ENCODE measurements around the gene LIM2. TPM values are rescaled to one million over a fixed set of nuclear protein-coding genes. Genes with fewer than 3 reads are reported as not detected.
A peak's percentile ranks its signal among the peaks of the same experiment; 100 is the strongest.

The LIM2 gene
- total and polyA plus RNA-seq, 9 of the 15 experiments (the other 6 are each of a cell fraction or from before 2014, with no cell fraction given) = 0.07 to 0.45 (median 0.18) TPM; not detected in 4

- no peak for TF ChIP-seq PCBP1 (IDR thresholded peaks at IDR 0.05; ENCODE audit: low read depth, low read length, poor library complexity, severe bottlenecking)
Observed at GRCh38 chr19:51365965-51366388, 21.8 kb downstream of the LIM2 start, which contains the start of gene ETFB (continued).

- Histone ChIP-seq H4K20me1 (replicated peaks; ENCODE audit: control insufficient read depth, insufficient read depth, low read length) (no peaks in the 10 kb centered on the region), H3K9me3 (replicated peaks; ENCODE audit: control insufficient read depth, insufficient read depth, low read depth, low read length) (no peaks in the 10 kb centered on the region), H3K9ac (ENCODE audit: insufficient read depth in 1 of 2, low read depth in 2 of 2, low read length in 2 of 2) (peak overlapping the region; percentile 96), H3K27ac (ENCODE audit: extremely low read depth, low read depth, low read length) (peak overlapping the region; percentile 92), H3K79me2 (ENCODE audit: control insufficient read depth, insufficient read depth, low read length) (peaks cover 61% of the 10 kb centered on the region), H3K36me3 (ENCODE audit: control insufficient read depth, insufficient read depth, low read length) (no peaks in the 10 kb centered on the region; the same call in 2 of the 3 replicates), H3K9me1 (ENCODE audit: control insufficient read depth, insufficient read depth, low read length) (no peaks in the 10 kb centered on the region), H3K4me2 (ENCODE audit: insufficient read depth, low read length) (peak overlapping the region; percentile 96), H2AFZ (ENCODE audit: low read depth, low read length) (peak overlapping the region; percentile 82), H3K4me1 (replicated peaks in 1 of 2; ENCODE audit: control insufficient read depth in 2 of 2, insufficient read depth in 2 of 2, low read length in 2 of 2) (peaks cover 28 to 50% of the 10 kb centered on the region in 2 experiments), H3K27me3 (ENCODE audit: control insufficient read depth in 2 of 2, insufficient read depth in 2 of 2, low read length in 2 of 2) (no peaks in the 10 kb centered on the region), H3K4me3 (peak overlapping the region; percentile 75)
- DNase-seq (ENCODE audit: extremely low read depth in 1 of 4, low spot score in 3 of 4) (peak in 3 of 4 experiments; percentile 47 to 70 (median 49)), FAIRE-seq (peak; percentile 78), ATAC-seq (peak; percentile 6)
- intact Hi-C loops (cut with micrococcal nuclease) = no loop called here
- 13% methylated on average over 10 of the region's 10 CpGs for WGBS (ENCODE audit: insufficient coverage, low coverage, missing lambda C conversion rate)
- no TSS peak for BruUV-seq (replicated peaks)
- CTCF ChIA-PET (ENCODE audit: low intra/inter-chr PET ratio) = no interaction called here
- POLR2A ChIA-PET = interaction anchor here (0.6 to 2.2 kb wide), 10 partner anchors 9 to 55 kb away, joined by 3 to 13 read pairs (median 4); partner anchors contain the start of gene VSIG10L
- in situ Hi-C loops (cut with MboI) = no loop called here
- TF ChIP-seq E2F1 (CRISPR knock-in tag; IDR thresholded peaks at IDR 0.05) (no peak), ATF1 (CRISPR knock-in tag; IDR thresholded peaks at IDR 0.05) (no peak), ATF1 (tag; IDR thresholded peaks at IDR 0.05) (peak; percentile 9; the same call in 1 of the 2 replicates), ZNF263 (CRISPR knock-in tag; IDR thresholded peaks at IDR 0.05; ENCODE audit: borderline replicate concordance) (no peak), SMC3 (conservative IDR thresholded peaks at IDR 0.05; ENCODE audit: insufficient read depth, low read depth, low read length) (0 out of 2 replicates have a peak, but pooled peaks have one; percentile 7), ZNF274 (IDR thresholded peaks at IDR 0.05; ENCODE audit: borderline replicate concordance, low read depth, low read length) (no peak), GABPB1 (CRISPR knock-in tag; IDR thresholded peaks at IDR 0.05) (peak; percentile 7), MLX (CRISPR knock-in tag; conservative IDR thresholded peaks at IDR 0.05) (no peak), ZNF408 (CRISPR knock-in tag; IDR thresholded peaks at IDR 0.05; ENCODE audit: low read depth) (no peak), TEAD2 (tag; IDR thresholded peaks at IDR 0.05) (no peak), JUND (IDR thresholded peaks at IDR 0.05; ENCODE audit: borderline replicate concordance, low read depth, low read length) (0 out of 2 replicates have a peak, but pooled peaks have one; percentile 6), JUND (tag; IDR thresholded peaks at IDR 0.05; ENCODE audit: borderline replicate concordance, low read depth, low read length) (no peak), CTBP1 (IDR thresholded peaks at IDR 0.05; ENCODE audit: borderline replicate concordance) (peak; percentile 25; the same call in 1 of the 2 replicates), ZSCAN29 (IDR thresholded peaks at IDR 0.05) (no peak), HBP1 (CRISPR knock-in tag; IDR thresholded peaks at IDR 0.05) (0 out of 2 replicates have a peak, but pooled peaks have one; percentile 8), MAFK (IDR thresholded peaks at IDR 0.05; ENCODE audit: low read length) (no peak), SMAD3 (CRISPR knock-in tag; conservative IDR thresholded peaks at IDR 0.05) (no peak)
Observed at GRCh38 chr19:51365211-51365964, 22.4 kb downstream of the LIM2 start.
